B cell (primary cell): ENCODE measurements around the gene SLC13A2. TPM values are rescaled to one million over a fixed set of nuclear protein-coding genes. Genes with fewer than 3 reads are reported as not detected.

Experiments
- ATAC-seq: fragments of 200-7000 bp; cut with Tn5 transposase; one replicate; pipeline ENCODE4 v1.10.0; 2021; ENCODE audit warnings: low read depth, mild to moderate bottlenecking, moderate number of reproducible peaks, moderate library complexity
- CTCF ChIA-PET: fragments of 350-600 bp; sonication (Branson Sonifier 250); formaldehyde crosslinking; loops from one replicate; lab custom pipeline; 2021; ENCODE audit warnings: antibody characterized with exemption, inconsistent platforms; lab: Charles Lee
- POLR2A ChIA-PET: fragments of 350-600 bp; sonication (Branson Sonifier 250); formaldehyde crosslinking; loops from one replicate; lab custom pipeline; 2021; ENCODE audit warnings: antibody characterized with exemption; lab: Charles Lee
- DNase-seq: peaks from one replicate; pipeline ENCODE4 v3.0.0; 2013
- H2AFZ ChIP-seq: 2 replicates; pipeline ENCODE4 v1.6.1; 2012; ENCODE audit warnings: mild to moderate bottlenecking, low read depth, low read length; ENCODE audit not compliant: insufficient read depth, poor library complexity, severe bottlenecking
- H3K27ac ChIP-seq, 2 donors: 1 replicate in 1 of 2; 2 replicates in 1 of 2; pipeline ENCODE4 v1.5.1; 2012 to 2013; ENCODE audit warnings: low read length in 2 of 2, mild to moderate bottlenecking in 2 of 2, moderate library complexity in 1 of 2
- H3K27me3 ChIP-seq, 4 experiments: fragments of 200-600 bp in 1 of 4; sonication (generic) in 1 of 4; replicated peaks in 1 of 4; 1 replicate in 2 of 4; 2 replicates in 2 of 4; pipeline versions ENCODE4 v1.6.1 to v1.7.0; 2013 to 2016; ENCODE audit warnings: low read length in 3 of 4, mild to moderate bottlenecking in 2 of 4, mixed read lengths in 1 of 4, moderate library complexity in 1 of 4; ENCODE audit not compliant: insufficient read depth in 4 of 4, control insufficient read depth in 3 of 4; ENCODE audit errors: control extremely low read depth in 1 of 4
- H3K36me3 ChIP-seq, 2 experiments: replicated peaks in 1 of 2; 1 replicate in 1 of 2; 2 replicates in 1 of 2; pipeline versions ENCODE4 v1.6.1 to v1.7.1; 2013; ENCODE audit warnings: low read length in 1 of 2; ENCODE audit not compliant: insufficient read depth in 2 of 2, control insufficient read depth in 1 of 2; ENCODE audit errors: control extremely low read depth in 1 of 2, extremely low read depth in 1 of 2
- H3K4me1 ChIP-seq, 2 donors: fragments of 200-600 bp in 1 of 2; sonication (generic) in 1 of 2; 1 replicate in 1 of 2; 2 replicates in 1 of 2; pipeline versions ENCODE4 v1.5.1 to v1.6.1; 2013 to 2017; ENCODE audit warnings: low read length in 2 of 2; ENCODE audit not compliant: control insufficient read depth in 2 of 2, insufficient read depth in 2 of 2
- H3K4me2 ChIP-seq: replicated peaks from 2 replicates; pipeline ENCODE3; 2012; ENCODE audit warnings: mild to moderate bottlenecking, low read depth, low read length; ENCODE audit not compliant: poor library complexity, severe bottlenecking
- H3K4me3 ChIP-seq, 5 experiments: fragments of 200-600 bp in 1 of 5; sonication (generic) in 1 of 5; 1 replicate in 3 of 5; 2 replicates in 2 of 5; pipeline versions ENCODE4 v1.5.1 to v1.7.0; 2011 to 2016; ENCODE audit warnings: low read length in 4 of 5, mild to moderate bottlenecking in 4 of 5, low read depth in 2 of 5, control low read depth in 1 of 5, moderate library complexity in 1 of 5; ENCODE audit not compliant: insufficient read depth in 1 of 5; ENCODE audit errors: control extremely low read depth in 1 of 5, extremely low read depth in 1 of 5
- H3K79me2 ChIP-seq: fragments of 200-600 bp; sonication (generic); one replicate; pipeline ENCODE4 v1.6.0; 2016; ENCODE audit warnings: low read length; ENCODE audit not compliant: control insufficient read depth, insufficient read depth
- H3K9ac ChIP-seq: fragments of 200-600 bp; sonication (generic); 2 replicates; pipeline ENCODE4 v1.6.1; 2017; ENCODE audit warnings: mild to moderate bottlenecking, low read length, moderate library complexity
- H3K9me3 ChIP-seq, 3 donors: one replicate each; pipeline versions ENCODE4 v1.6.1 to v1.7.1; 2013; ENCODE audit warnings: low read length in 2 of 3; ENCODE audit not compliant: control insufficient read depth in 2 of 3, insufficient read depth in 1 of 3; ENCODE audit errors: control extremely low read depth in 1 of 3
- H4K20me1 ChIP-seq: 2 replicates; pipeline ENCODE4 v1.6.0; 2012; ENCODE audit warnings: mild to moderate bottlenecking, low read length; ENCODE audit not compliant: insufficient read depth, control insufficient read depth, poor library complexity, severe bottlenecking
- H3K27ac Mint-ChIP-seq: one replicate; pipeline ENCODE4 v1.8.0; 2021; ENCODE audit warnings: mixed read lengths
- H3K27me3 Mint-ChIP-seq: one replicate; pipeline ENCODE4 v1.8.0; 2021; ENCODE audit warnings: mixed read lengths
- H3K4me1 Mint-ChIP-seq: one replicate; pipeline ENCODE4 v1.8.0; 2021; ENCODE audit warnings: mixed read lengths
- H3K4me3 Mint-ChIP-seq: one replicate; pipeline ENCODE4 v1.8.0; 2021; ENCODE audit warnings: mixed read lengths
- H3K9me3 Mint-ChIP-seq: one replicate; pipeline ENCODE4 v1.8.0; 2022; ENCODE audit warnings: mixed read lengths; ENCODE audit not compliant: insufficient read depth
- EZH2 ChIP-seq: IDR thresholded peaks from 2 replicates; pipeline ENCODE4 v1.6.1; 2012; ENCODE audit warnings: borderline replicate concordance, low read depth, mild to moderate bottlenecking, moderate library complexity, low read length; ENCODE audit not compliant: insufficient read depth, poor library complexity, severe bottlenecking
- WGBS: methylation state at CpG from one replicate; pipeline ENCODE4 v1.1.5; 2013; ENCODE audit warnings: missing lambda C conversion rate; ENCODE audit not compliant: insufficient coverage; 5-methylcytosine and 5-hydroxymethylcytosine counted together
- intact Hi-C: fragments of 100-400 bp; cut with micrococcal nuclease; formaldehyde crosslinking; loops from one replicate; pipeline ENCODE4 v1.10.0; 2022
- polyA plus RNA-seq: library from polyadenylated mRNA; depleted of rRNA; stranded (reverse); fragments of >200 nt; gene quantifications from 2 replicates; pipeline ENCODE4 v1.2.3, GENCODE V29; 2012
- total RNA-seq, 2 donors: library from RNA; stranded (reverse); fragments of 120-200 nt in 1 of 2; gene quantifications; 1 replicate in 1 of 2; 2 replicates in 1 of 2; pipeline versions ENCODE4 v1.2.3 to v1.2.4, GENCODE V29; 2013 to 2022
- TF ChIP-seq, protein P1 (sequence below): fragments of 200-600 bp; IDR thresholded peaks from one replicate; pipeline ENCODE4 v1.8.0; 2022; ENCODE audit warnings: antibody characterized with exemption, mild to moderate bottlenecking

The SLC13A2 gene
- total and polyA plus RNA-seq, 2 donors (not counting 1 experiment from before 2014, with no cell fraction given), result not detected

DNA sequence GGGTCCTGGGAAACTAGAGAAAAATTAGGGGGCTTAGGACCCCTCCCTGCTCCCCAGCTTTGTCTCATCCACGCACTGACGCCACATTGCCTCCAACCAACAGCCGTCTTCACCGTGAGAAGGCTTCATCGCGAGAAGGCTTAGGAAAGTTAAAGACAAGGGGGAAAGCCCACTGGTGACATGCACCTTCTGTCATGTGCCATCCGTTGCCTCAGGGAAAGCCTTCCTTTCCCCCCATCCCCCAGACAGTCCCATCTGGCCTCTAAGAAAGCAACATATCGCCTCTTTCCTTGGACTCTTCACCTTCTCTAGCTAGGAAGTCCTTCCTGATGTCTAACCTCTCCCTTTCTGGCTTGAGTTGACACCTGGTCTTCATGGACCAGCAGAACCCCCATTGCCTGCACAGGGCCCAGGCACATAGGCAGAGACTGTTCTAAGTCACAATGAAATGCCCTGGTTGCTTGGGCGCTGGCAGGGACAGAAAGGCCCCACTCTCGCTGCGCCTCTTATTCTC lies 34.8 kb downstream of the SLC13A2 start:
- WGBS, result 89% methylated on average over 11 of the region's 11 CpGs
- H3K27ac ChIP-seq, result no peak overlapping the region
- Mint-ChIP-seq H3K9me3 (no peaks in the 10 kb centered on the region), H3K27ac (no peak overlapping the region), H3K4me1 (no peaks in the 10 kb centered on the region), H3K27me3 (peaks cover 28% of the 10 kb centered on the region), H3K4me3 (no peak overlapping the region)
- no peaks in the 10 kb centered on the region for H4K20me1 ChIP-seq
- TF ChIP-seq, protein P1, sequence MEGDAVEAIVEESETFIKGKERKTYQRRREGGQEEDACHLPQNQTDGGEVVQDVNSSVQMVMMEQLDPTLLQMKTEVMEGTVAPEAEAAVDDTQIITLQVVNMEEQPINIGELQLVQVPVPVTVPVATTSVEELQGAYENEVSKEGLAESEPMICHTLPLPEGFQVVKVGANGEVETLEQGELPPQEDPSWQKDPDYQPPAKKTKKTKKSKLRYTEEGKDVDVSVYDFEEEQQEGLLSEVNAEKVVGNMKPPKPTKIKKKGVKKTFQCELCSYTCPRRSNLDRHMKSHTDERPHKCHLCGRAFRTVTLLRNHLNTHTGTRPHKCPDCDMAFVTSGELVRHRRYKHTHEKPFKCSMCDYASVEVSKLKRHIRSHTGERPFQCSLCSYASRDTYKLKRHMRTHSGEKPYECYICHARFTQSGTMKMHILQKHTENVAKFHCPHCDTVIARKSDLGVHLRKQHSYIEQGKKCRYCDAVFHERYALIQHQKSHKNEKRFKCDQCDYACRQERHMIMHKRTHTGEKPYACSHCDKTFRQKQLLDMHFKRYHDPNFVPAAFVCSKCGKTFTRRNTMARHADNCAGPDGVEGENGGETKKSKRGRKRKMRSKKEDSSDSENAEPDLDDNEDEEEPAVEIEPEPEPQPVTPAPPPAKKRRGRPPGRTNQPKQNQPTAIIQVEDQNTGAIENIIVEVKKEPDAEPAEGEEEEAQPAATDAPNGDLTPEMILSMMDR, result no peak
- ATAC-seq, result no peak
- POLR2A ChIA-PET, result no interaction called here
- no peaks in the 10 kb centered on the region for H3K36me3 ChIP-seq
- H2AFZ ChIP-seq, result no peak overlapping the region
- H3K79me2 ChIP-seq, result no peaks in the 10 kb centered on the region
- no peak overlapping the region for H3K4me3 ChIP-seq
- CTCF ChIA-PET, result no interaction called here
- no peaks in the 10 kb centered on the region for H3K9me3 ChIP-seq
- intact Hi-C loops, result no loop called here
- H3K4me1 ChIP-seq, result no peaks in the 10 kb centered on the region
- no peak overlapping the region for H3K9ac ChIP-seq
- no peak for DNase-seq
- peaks cover 0 to 28% (median 5%) of the 10 kb centered on the region in 4 experiments for H3K27me3 ChIP-seq
- no peak overlapping the region for H3K4me2 ChIP-seq

DNA sequence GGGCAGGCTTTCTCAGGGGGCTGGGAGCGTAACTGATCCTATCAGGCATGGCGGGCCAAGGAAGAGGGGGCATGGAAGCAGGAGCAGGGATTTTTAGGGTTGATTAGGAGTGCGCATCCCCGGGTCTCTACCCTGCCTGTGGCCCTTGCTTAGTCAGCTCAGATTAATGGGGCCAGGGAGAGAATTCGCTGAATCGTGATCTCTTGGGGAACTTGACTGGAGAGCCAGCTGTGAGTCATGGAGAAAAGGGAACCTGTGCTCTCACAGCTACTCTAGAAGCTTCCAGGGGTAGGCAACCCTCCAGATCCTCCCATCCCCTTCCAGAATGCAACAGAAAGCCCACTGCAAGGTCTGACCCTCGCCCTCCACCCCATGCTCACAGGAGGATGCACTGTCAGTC lies 36.3 kb downstream of the SLC13A2 start:
- Histone ChIP-seq H2AFZ (no peak overlapping the region), H3K79me2 (no peaks in the 10 kb centered on the region), H4K20me1 (no peaks in the 10 kb centered on the region), H3K36me3 (no peaks in the 10 kb centered on the region), H3K27me3 (peaks cover 0 to 28% (median 5%) of the 10 kb centered on the region in 4 experiments), H3K4me3 (no peak overlapping the region), H3K9ac (no peak overlapping the region), H3K4me2 (no peak overlapping the region), H3K27ac (no peak overlapping the region), H3K9me3 (no peaks in the 10 kb centered on the region), H3K4me1 (no peaks in the 10 kb centered on the region)
- Mint-ChIP-seq H3K4me3 (no peak overlapping the region), H3K27ac (no peak overlapping the region), H3K4me1 (no peaks in the 10 kb centered on the region), H3K9me3 (no peaks in the 10 kb centered on the region), H3K27me3 (peaks cover 33% of the 10 kb centered on the region)
- WGBS, result 84% methylated on average over 5 of the region's 7 CpGs
- no peak for TF ChIP-seq EZH2
- TF ChIP-seq, protein P1, result no peak
- no peak for ATAC-seq
- ChIA-PET CTCF (no interaction called here), POLR2A (no interaction called here)
- intact Hi-C loops, result no loop called here
- no peak for DNase-seq
